Tibial artery (tissue), 4 donors: ENCODE measurements around the gene SCUBE1.

Experiments
- DNase-seq, 2 donors: peaks; one replicate each; pipeline ENCODE4 v3.0.0-alpha.2; 2019
- H3K27ac ChIP-seq, 2 donors: fragments of 200-600 bp; sonication (generic) in 1 of 2; 1 replicate in 1 of 2; 2 replicates in 1 of 2; pipeline ENCODE4 v1.5.1; 2018 to 2019; ENCODE audit warnings: mild to moderate bottlenecking in 1 of 2
- H3K27me3 ChIP-seq, 2 donors: fragments of 200-600 bp; sonication (generic) in 1 of 2; one replicate each; pipeline versions ENCODE4 v1.5.1 to v1.6.0; 2016 to 2019
- H3K36me3 ChIP-seq, 3 donors: fragments of 200-600 bp; sonication (generic) in 2 of 3; one replicate each; pipeline ENCODE4 v1.5.1; 2016 to 2019; ENCODE audit warnings: mild to moderate bottlenecking in 2 of 3
- H3K4me1 ChIP-seq, 4 donors: fragments of 200-600 bp; sonication (generic) in 2 of 4; 1 replicate in 3 of 4; 2 replicates in 1 of 4; pipeline ENCODE4 v1.5.1; 2016 to 2019
- H3K4me3 ChIP-seq, 2 donors: fragments of 200-600 bp; sonication (generic) in 1 of 2; 1 replicate in 1 of 2; 2 replicates in 1 of 2; pipeline ENCODE4 v1.5.1; 2018 to 2019; ENCODE audit warnings: mild to moderate bottlenecking in 2 of 2
- H3K9me3 ChIP-seq, 3 donors: fragments of 200-600 bp; sonication (generic) in 1 of 3; one replicate each; pipeline ENCODE4 v1.5.1; 2016 to 2019
- CTCF ChIP-seq, 2 experiments: fragments of 200-600 bp in 1 of 2; fragments of 450-650 bp in 1 of 2; IDR thresholded peaks; one replicate each; pipeline ENCODE4 v1.5.1; 2017 to 2019; ENCODE audit warnings: antibody characterized with exemption in 2 of 2, mild to moderate bottlenecking in 1 of 2, moderate library complexity in 1 of 2
- intact Hi-C: fragments of 100-400 bp; cut with DNase I; formaldehyde crosslinking; loops from one replicate; pipeline ENCODE4 v1.15.0; 2023; ENCODE audit warnings: low total_unique reads

The SCUBE1 gene

GRCh38 chr22:43300891-43301676 is 42.1 kb downstream of the SCUBE1 start:
- H3K4me1 ChIP-seq = peaks cover 0 to 52% (median 22%) of the 10 kb centered on the region in 4 donors
- intact Hi-C loops = no loop called here
- H3K9me3 ChIP-seq = no peaks in the 10 kb centered on the region
- TF ChIP-seq CTCF (IDR thresholded peaks at IDR 0.05) = no peak
- peak overlapping the region; percentile 27 to 28 for H3K27ac ChIP-seq
- H3K27me3 ChIP-seq = peaks cover 0 to 4% of the 10 kb centered on the region in 2 donors
- no peak overlapping the region for H3K4me3 ChIP-seq
- no peaks in the 10 kb centered on the region for H3K36me3 ChIP-seq
- peak; percentile 74 to 78 for DNase-seq

- no peak for DNase-seq
- Histone ChIP-seq H3K36me3 (no peaks in the 10 kb centered on the region), H3K4me1 (peaks cover 0 to 45% (median 13%) of the 10 kb centered on the region in 4 donors), H3K27me3 (peaks cover 0 to 3% of the 10 kb centered on the region in 2 donors), H3K4me3 (no peak overlapping the region), H3K27ac (no peak overlapping the region), H3K9me3 (no peaks in the 10 kb centered on the region)
- intact Hi-C loops = no loop called here
- no peak for TF ChIP-seq CTCF (IDR thresholded peaks at IDR 0.05)
Measured at GRCh38 chr22:43299736-43300135, 43.4 kb downstream of the SCUBE1 start.

GRCh38 chr22:43298062-43298801 is 44.9 kb downstream of the SCUBE1 start:
- Histone ChIP-seq H3K4me1 (peaks cover 0 to 45% (median 13%) of the 10 kb centered on the region in 4 donors), H3K27me3 (no peaks in the 10 kb centered on the region), H3K27ac (peak overlapping the region; percentile 32 to 60), H3K9me3 (no peaks in the 10 kb centered on the region), H3K36me3 (no peaks in the 10 kb centered on the region), H3K4me3 (no peak overlapping the region)
- no peak for TF ChIP-seq CTCF (IDR thresholded peaks at IDR 0.05)
- DNase-seq = no peak
- intact Hi-C loops = no loop called here

- peak overlapping the region; percentile 32 to 62 for H3K27ac ChIP-seq
- peaks cover 0 to 45% (median 13%) of the 10 kb centered on the region in 4 donors for H3K4me1 ChIP-seq
- peaks cover 0 to 4% of the 10 kb centered on the region in 2 donors for H3K27me3 ChIP-seq
- TF ChIP-seq CTCF (IDR thresholded peaks at IDR 0.05) = no peak
- intact Hi-C loops = no loop called here
- H3K36me3 ChIP-seq = no peaks in the 10 kb centered on the region
- H3K4me3 ChIP-seq = no peak overlapping the region
- no peaks in the 10 kb centered on the region for H3K9me3 ChIP-seq
- DNase-seq = peak in 1 of 2 donors; percentile 40
Measured at GRCh38 chr22:43297270-43298061, 45.7 kb downstream of the SCUBE1 start.

GRCh38 chr22:43296276-43296902 is 46.8 kb downstream of the SCUBE1 start:
- TF ChIP-seq CTCF (IDR thresholded peaks at IDR 0.05) = no peak
- intact Hi-C loops = no loop called here
- H3K27ac ChIP-seq = peak overlapping the region; percentile 28 to 62
- H3K4me3 ChIP-seq = no peak overlapping the region
- no peak for DNase-seq
- H3K27me3 ChIP-seq = peaks cover 0 to 4% of the 10 kb centered on the region in 2 donors
- H3K9me3 ChIP-seq = no peaks in the 10 kb centered on the region
- no peaks in the 10 kb centered on the region for H3K36me3 ChIP-seq
- peaks cover 0 to 35% (median 13%) of the 10 kb centered on the region in 4 donors for H3K4me1 ChIP-seq
